ENCODE results near the gene RRAGC. TPM values are rescaled to one million over a fixed set of nuclear protein-coding genes. Genes with fewer than 3 reads are reported as not detected.

Gene RRAGC
- total and polyA plus RNA-seq, 2 donors (not counting 1 experiment from before 2014, with no cell fraction given): 27.4 to 53.4 TPM

- no peaks in the 10 kb centered on the region for H3K79me2 ChIP-seq (ENCODE audit: control insufficient read depth, insufficient read depth, low read length)
- peak; percentile 77 to 90 for DNase-seq (ENCODE audit: low read depth in 2 of 2)
- no peak overlapping the region for H3K4me3 ChIP-seq (replicated peaks in 1 of 4; ENCODE audit: control extremely low read depth in 1 of 4, insufficient read depth in 1 of 4, low read depth in 3 of 4, low read length in 4 of 4)
- no peak overlapping the region for H3K9ac ChIP-seq (ENCODE audit: insufficient read depth, low read length)
- no peak overlapping the region for H3K27ac ChIP-seq (ENCODE audit: insufficient read depth, low read length)
- H4K20me1 ChIP-seq (ENCODE audit: control insufficient read depth, extremely low read depth, insufficient read depth, low read length): no peaks in the 10 kb centered on the region
- no peaks in the 10 kb centered on the region for H3K4me1 ChIP-seq (ENCODE audit: control insufficient read depth, extremely low read depth, insufficient read depth, low read length)
- H3K36me3 ChIP-seq (ENCODE audit: control insufficient read depth, insufficient read depth, low read length): no peaks in the 10 kb centered on the region
- no peak overlapping the region for H3K4me2 ChIP-seq (ENCODE audit: extremely low read depth, insufficient read depth, low read length)
- H2AFZ ChIP-seq (ENCODE audit: low read length): no peak overlapping the region
- no peak for TF ChIP-seq EZH2 (IDR thresholded peaks at IDR 0.05; ENCODE audit: low read length, missing control alignments)
- TF ChIP-seq, protein P1, sequence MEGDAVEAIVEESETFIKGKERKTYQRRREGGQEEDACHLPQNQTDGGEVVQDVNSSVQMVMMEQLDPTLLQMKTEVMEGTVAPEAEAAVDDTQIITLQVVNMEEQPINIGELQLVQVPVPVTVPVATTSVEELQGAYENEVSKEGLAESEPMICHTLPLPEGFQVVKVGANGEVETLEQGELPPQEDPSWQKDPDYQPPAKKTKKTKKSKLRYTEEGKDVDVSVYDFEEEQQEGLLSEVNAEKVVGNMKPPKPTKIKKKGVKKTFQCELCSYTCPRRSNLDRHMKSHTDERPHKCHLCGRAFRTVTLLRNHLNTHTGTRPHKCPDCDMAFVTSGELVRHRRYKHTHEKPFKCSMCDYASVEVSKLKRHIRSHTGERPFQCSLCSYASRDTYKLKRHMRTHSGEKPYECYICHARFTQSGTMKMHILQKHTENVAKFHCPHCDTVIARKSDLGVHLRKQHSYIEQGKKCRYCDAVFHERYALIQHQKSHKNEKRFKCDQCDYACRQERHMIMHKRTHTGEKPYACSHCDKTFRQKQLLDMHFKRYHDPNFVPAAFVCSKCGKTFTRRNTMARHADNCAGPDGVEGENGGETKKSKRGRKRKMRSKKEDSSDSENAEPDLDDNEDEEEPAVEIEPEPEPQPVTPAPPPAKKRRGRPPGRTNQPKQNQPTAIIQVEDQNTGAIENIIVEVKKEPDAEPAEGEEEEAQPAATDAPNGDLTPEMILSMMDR (conservative IDR thresholded peaks at IDR 0.05 in 1 of 2, IDR thresholded peaks at IDR 0.05 in 1 of 2; ENCODE audit: low read depth in 1 of 2, low read length in 2 of 2): peak; percentile 74 to 82
- peaks cover 1% of the 10 kb centered on the region for H3K27me3 ChIP-seq (ENCODE audit: control insufficient read depth, insufficient read depth, low read length)
- H3K9me3 ChIP-seq (ENCODE audit: control insufficient read depth, insufficient read depth, low read depth, low read length): no peaks in the 10 kb centered on the region
Observed at GRCh38 chr1:38834937-38835827, 24.4 kb downstream of the RRAGC start.

DNA sequence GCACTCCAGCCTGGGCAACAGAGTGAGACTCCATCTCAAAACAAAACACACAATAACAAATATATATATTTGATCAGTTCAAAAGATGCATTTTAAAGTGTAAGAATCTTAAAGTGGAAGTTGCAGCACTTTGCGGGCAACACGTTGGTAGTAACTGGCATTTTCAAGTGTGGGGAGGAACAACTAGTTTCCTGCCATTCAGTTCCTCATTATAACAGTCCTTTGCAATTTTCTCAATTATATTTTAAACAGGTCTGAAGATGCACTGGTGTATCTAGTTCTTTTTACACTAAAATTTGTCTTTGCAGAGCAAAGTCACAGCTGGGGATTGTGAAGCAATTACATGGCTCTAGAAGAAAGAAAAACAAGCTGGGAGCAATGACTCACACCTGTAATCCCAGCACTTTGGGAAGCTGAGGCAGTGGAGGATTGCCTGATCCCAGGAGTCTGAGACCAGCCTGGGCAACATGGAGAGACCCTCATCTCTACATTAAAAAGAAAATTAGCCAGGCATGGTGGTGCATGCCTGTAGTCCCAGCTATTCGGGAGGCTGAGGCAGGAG is 25.3 kb downstream of the RRAGC start:
- Histone ChIP-seq H3K4me2 (ENCODE audit: extremely low read depth, insufficient read depth, low read length) (no peak overlapping the region), H3K4me3 (replicated peaks in 1 of 4; ENCODE audit: control extremely low read depth in 1 of 4, insufficient read depth in 1 of 4, low read depth in 3 of 4, low read length in 4 of 4) (no peak overlapping the region), H3K27ac (ENCODE audit: insufficient read depth, low read length) (no peak overlapping the region), H2AFZ (ENCODE audit: low read length) (no peak overlapping the region), H3K79me2 (ENCODE audit: control insufficient read depth, insufficient read depth, low read length) (no peaks in the 10 kb centered on the region), H4K20me1 (ENCODE audit: control insufficient read depth, extremely low read depth, insufficient read depth, low read length) (no peaks in the 10 kb centered on the region), H3K4me1 (ENCODE audit: control insufficient read depth, extremely low read depth, insufficient read depth, low read length) (no peaks in the 10 kb centered on the region), H3K9ac (ENCODE audit: insufficient read depth, low read length) (no peak overlapping the region), H3K9me3 (ENCODE audit: control insufficient read depth, insufficient read depth, low read depth, low read length) (no peaks in the 10 kb centered on the region), H3K27me3 (ENCODE audit: control insufficient read depth, insufficient read depth, low read length) (peaks cover 4% of the 10 kb centered on the region), H3K36me3 (ENCODE audit: control insufficient read depth, insufficient read depth, low read length) (no peaks in the 10 kb centered on the region)
- no peak for DNase-seq (ENCODE audit: low read depth in 2 of 2)
- TF ChIP-seq EZH2 (IDR thresholded peaks at IDR 0.05; ENCODE audit: low read length, missing control alignments): no peak
- TF ChIP-seq, protein P1 (conservative IDR thresholded peaks at IDR 0.05 in 1 of 2, IDR thresholded peaks at IDR 0.05 in 1 of 2; ENCODE audit: low read depth in 1 of 2, low read length in 2 of 2): no peak

GRCh38 chr1:38833146-38833545 is 26.4 kb downstream of the RRAGC start:
- no peaks in the 10 kb centered on the region for H3K36me3 ChIP-seq (ENCODE audit: control insufficient read depth, insufficient read depth, low read length)
- DNase-seq (ENCODE audit: low read depth in 2 of 2): no peak
- H3K79me2 ChIP-seq (ENCODE audit: control insufficient read depth, insufficient read depth, low read length): no peaks in the 10 kb centered on the region
- no peaks in the 10 kb centered on the region for H3K4me1 ChIP-seq (ENCODE audit: control insufficient read depth, extremely low read depth, insufficient read depth, low read length)
- H4K20me1 ChIP-seq (ENCODE audit: control insufficient read depth, extremely low read depth, insufficient read depth, low read length): no peaks in the 10 kb centered on the region
- no peaks in the 10 kb centered on the region for H3K9me3 ChIP-seq (ENCODE audit: control insufficient read depth, insufficient read depth, low read depth, low read length)
- no peak overlapping the region for H3K27ac ChIP-seq (ENCODE audit: insufficient read depth, low read length)
- no peak for TF ChIP-seq EZH2 (IDR thresholded peaks at IDR 0.05; ENCODE audit: low read length, missing control alignments)
- TF ChIP-seq, protein P1 (conservative IDR thresholded peaks at IDR 0.05 in 1 of 2, IDR thresholded peaks at IDR 0.05 in 1 of 2; ENCODE audit: low read depth in 1 of 2, low read length in 2 of 2): no peak
- no peak overlapping the region for H3K4me3 ChIP-seq (replicated peaks in 1 of 4; ENCODE audit: control extremely low read depth in 1 of 4, insufficient read depth in 1 of 4, low read depth in 3 of 4, low read length in 4 of 4)
- no peak overlapping the region for H3K4me2 ChIP-seq (ENCODE audit: extremely low read depth, insufficient read depth, low read length)
- H3K9ac ChIP-seq (ENCODE audit: insufficient read depth, low read length): no peak overlapping the region
- no peak overlapping the region for H2AFZ ChIP-seq (ENCODE audit: low read length)
- peaks cover 4% of the 10 kb centered on the region for H3K27me3 ChIP-seq (ENCODE audit: control insufficient read depth, insufficient read depth, low read length)
